Transverse colon (tissue), 3 donors: ENCODE results near the gene PRR33.

Experiments used
- CTCF ChIP-seq, 5 experiments: fragments of 200-600 bp in 3 of 5; fragments of 450-650 bp in 2 of 5; sonication (generic) in 3 of 5; IDR thresholded peaks; 1 replicate in 2 of 5; 2 replicates in 3 of 5; pipeline ENCODE4 v1.5.1; 2016 to 2017; ENCODE audit warnings: antibody characterized with exemption in 5 of 5, inconsistent platforms in 3 of 5, mild to moderate bottlenecking in 2 of 5, moderate library complexity in 1 of 5
- EP300 ChIP-seq: sonication (generic); formaldehyde crosslinking; IDR thresholded peaks from one replicate; pipeline ENCODE4 v1.6.1; 2017; ENCODE audit warnings: antibody characterized with exemption, low read depth

GRCh38 chr11:1887451-1888346, 4.0 kb downstream of the PRR33 start:
- TF ChIP-seq CTCF (IDR thresholded peaks at IDR 0.05) (no peak), EP300 (no peak)
